GM18951 (cell line): Measurements from ENCODE around the gene HEATR3.

ENCODE experiments used
- POLR2A ChIP-seq: IDR thresholded peaks from 4 replicates; pipeline ENCODE4 v1.6.1; 2011; ENCODE audit warnings: mild to moderate bottlenecking; ENCODE audit not compliant: insufficient read length, insufficient read depth; ENCODE audit errors: extremely low read depth
- in situ Hi-C: fragments of 300-500 bp; cut with MboI; formaldehyde crosslinking; loops from one replicate; pipeline ENCODE4 v1.12.0; 2022; ENCODE audit warnings: low sequenced_read_pairs, mixed read lengths, inconsistent platforms; ENCODE audit not compliant: unreplicated experiment

Gene HEATR3

DNA sequence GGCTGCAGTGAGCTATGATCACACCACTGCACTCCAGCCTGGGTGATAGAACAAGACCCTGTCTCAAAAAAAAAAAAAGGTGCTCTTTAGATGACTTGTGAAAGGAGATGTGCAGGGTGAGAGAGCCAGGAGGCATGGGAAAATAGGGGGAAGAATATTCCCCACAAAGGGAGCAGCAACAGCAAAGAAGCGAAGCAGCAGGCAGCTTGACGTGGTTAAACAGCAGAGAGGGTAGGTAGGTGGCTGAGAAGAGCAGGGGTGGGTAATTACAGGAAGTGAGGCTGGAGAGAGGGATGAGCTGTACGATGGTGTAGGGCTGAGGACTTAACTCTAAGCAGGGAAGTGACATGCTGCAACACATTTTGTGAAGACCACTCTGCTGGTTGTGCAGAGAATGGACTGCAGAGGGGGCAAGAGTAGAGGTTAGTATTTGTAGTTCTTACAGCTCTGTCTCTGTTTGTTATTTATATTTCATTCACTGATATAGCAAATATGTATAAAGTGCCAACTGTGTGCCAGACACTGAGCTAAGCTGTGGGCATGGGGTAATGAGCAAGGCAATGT lies 1.6 kb downstream of the HEATR3 start:
- in situ Hi-C loops: loop anchor here (10.0 kb wide), 1 partner anchor 137 kb away; no protein-coding TSS in a partner anchor
- TF ChIP-seq POLR2A: no peak

DNA sequence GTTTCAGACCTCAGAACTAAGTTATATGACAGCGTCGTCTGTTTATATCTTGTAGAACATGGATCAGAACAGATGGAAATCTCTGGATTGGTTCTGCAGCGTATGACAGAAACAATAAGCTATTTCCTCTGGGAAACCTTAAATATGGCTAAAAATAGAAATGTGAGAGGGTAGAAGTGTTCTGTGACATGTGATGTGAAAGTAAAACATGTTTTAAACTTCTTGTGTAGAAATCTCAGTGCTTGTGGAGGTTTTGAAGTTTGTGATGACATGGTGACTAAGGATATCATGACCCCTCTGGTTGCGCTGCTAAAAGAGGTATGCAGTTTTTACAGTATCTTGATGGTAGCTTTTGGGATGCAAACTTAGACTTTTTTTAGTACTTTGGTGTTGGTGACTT lies 2.8 kb downstream of the HEATR3 start:
- in situ Hi-C loops: loop anchor here (10.0 kb wide), 1 partner anchor 136 kb away; no protein-coding TSS in a partner anchor
- no peak for TF ChIP-seq POLR2A

DNA sequence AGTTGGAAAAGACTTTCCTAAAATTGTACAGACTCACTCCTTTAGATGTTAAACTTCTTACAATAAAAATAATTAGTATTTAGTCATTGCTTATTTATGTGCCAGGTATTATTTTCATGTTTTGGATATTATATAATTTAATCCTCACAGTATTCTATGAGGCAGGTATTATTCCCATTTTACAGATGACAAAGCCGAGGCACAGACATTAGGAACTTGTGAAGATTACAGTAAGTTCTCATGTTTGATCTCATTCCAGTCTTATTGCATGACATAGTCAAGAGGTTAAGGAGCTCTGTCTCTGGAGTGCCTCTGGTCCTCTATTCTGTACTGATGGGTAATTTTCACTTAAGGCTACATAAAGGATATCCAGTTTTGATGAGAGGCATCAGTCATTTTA lies 3.3 kb downstream of the HEATR3 start:
- in situ Hi-C loops: loop anchor here (10.0 kb wide), 1 partner anchor 136 kb away; no protein-coding TSS in a partner anchor
- TF ChIP-seq POLR2A: no peak

DNA sequence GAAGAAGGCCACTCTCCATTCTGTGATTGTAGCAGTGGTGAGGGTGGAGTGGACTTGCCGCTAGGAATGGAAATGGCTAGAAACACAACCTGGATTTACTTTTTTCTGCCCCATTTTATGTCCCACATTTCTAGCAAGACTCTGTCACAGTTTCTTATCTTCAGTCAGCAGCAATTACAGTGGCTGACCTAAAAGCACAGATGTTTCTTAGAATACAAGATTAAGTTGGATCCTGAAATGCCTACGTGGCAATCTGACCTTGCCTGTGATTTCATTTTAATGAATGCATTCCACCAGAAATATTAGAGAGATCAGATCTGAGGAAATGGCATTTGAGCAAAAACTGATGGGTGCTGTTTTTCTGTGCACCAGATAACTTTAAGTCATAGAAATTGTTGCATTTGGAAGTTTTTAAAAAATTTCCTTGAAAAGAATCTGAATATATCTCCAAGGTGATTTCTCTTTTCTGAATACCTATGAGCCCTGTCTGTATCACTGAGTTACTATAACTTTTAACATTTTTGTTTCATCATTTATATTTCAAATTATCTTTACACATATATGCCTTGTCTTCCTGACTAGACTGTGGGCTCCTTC lies 5.4 kb downstream of the HEATR3 start:
- in situ Hi-C loops: no loop called here
- no peak for TF ChIP-seq POLR2A

DNA sequence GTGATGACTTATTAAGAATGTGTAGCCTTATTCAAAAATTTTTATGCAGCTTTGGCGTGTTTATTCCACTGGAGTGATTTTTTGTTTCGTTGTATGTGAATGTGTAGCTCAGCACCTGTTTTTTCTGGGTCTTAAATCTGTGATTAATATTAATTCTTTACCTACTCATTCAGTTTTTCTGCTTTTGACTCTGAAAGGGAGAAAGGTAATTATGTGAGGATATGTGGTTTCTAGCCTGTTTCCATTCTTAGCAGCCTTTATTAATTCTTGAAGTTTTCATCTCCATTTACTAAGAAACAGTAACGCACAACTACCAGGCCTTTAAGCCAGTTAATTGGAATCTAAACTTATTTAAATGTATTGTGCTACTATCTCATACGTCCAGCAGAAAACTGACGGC lies 7.0 kb downstream of the HEATR3 start:
- no peak for TF ChIP-seq POLR2A
- in situ Hi-C loops: no loop called here

DNA sequence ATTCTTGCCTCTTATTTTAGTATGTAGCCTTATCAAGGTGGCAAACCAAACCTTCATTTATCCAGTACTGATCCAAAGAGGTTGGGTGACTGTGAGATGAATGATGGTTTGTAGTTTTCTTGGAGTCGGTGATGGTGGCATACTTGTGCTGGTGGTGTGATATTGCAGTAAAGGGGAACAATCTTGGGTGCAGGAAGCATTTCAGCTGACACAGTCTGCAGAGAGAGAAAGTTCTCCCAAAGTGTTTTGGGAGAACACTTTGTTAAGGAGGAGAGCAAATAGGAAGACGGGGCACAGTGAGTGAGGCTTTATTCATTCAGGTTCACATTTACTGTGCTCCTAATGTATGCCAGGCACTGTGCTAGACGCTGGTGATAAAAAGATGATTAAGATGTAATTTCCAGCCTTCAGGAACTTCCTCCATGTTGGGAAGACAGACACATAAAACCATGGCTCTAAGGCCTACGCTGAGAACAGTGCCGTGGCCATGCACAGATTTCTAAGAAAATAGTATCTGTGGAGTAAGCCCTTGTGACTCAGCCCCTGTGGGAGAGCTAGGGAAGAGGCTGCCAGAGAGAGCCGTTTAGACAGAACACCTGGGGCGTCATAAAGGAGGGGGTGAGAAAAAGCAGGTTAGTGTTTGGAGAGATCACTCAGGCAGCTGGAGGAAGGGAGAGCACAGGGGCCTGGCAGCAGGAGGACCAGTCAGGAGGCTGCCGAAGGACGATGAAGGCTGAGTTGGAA lies 13.8 kb downstream of the HEATR3 start:
- in situ Hi-C loops: no loop called here
- TF ChIP-seq POLR2A: no peak

DNA sequence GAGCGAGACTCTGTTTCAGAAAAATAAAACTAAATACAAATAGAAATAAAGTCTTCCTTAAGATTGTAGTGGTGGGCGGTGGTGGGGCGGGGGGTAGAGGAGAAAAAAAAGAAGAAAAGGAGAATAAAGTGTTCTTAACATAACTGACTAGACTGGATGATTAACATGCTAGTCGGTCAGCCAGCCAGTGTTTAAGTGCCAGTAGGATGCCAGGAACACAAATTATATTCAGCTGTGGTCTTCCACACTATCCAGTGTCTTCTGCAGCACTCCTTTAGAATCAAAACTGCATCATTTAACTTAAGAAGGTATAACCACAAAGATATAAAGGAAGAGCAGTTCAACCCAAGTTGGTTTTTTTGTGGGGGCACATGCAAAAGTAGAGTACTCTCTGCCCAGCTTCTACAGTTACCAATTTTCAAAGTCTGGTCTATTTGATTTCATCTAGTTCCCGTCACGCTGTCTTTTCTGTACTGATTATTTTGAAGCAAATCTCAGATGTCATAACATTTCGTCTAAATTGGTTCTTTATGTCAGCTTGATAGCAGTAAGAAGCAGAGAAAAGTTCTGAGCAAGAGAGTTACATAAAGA lies 15.8 kb downstream of the HEATR3 start:
- in situ Hi-C loops: no loop called here
- TF ChIP-seq POLR2A: no peak

DNA sequence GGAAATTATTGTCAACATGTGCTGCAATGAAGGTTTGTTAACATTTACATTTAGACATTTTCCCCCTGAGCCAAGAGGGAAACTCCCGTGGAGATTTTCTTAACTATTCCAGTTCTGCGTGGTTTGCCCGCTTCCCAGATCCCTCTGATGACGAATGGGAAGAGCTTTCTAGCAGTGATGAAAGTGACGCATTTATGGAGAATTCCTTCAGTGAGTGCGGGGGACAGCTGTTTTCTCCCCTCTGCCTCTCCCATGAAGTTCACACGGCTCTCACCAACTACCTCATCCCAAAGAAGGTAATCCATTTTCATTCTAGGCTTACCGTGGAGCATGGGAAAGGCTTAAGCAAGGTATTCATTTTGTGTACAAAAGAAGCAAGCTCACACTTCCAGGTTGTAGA lies 18.2 kb downstream of the HEATR3 start:
- in situ Hi-C loops: no loop called here
- no peak for TF ChIP-seq POLR2A

DNA sequence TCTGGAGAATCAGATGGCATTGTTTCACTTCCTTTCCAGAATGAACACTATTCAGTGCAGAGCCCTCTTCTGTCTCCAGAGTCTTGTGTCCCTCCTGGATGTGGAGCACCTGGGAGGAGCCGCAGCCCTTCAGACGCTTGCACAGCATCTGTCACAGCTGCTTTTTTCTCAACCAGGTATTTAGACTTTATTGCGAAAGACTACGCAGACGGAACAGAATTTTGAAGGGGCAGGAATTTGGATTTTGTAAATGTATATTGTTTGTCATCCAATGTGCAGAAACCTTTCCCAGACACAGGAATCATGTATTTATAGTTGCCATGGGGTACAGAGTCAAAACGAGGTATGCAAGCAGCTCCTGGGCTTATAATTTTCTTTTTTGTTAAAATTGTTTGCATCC lies 20.4 kb downstream of the HEATR3 start:
- no peak for TF ChIP-seq POLR2A
- in situ Hi-C loops: no loop called here

DNA sequence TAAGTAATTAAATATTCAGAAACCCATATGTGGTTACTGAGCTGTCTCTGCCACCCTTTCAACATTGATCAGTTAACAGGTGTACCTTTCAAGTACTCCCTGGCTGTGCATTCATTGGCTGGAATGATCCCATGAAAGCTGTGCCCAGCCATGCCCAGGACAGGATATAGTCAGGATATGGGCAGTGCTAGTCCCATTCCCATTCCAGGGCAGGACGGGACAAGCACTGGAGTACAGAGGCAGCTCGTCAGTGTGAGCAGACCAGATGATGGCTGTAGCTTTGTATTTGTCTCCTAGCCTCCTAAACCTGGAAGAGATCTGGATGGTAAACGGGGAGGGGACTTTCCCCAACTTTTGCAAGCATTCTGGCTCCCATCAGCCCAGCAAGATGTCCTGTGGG lies 22.5 kb downstream of the HEATR3 start:
- TF ChIP-seq POLR2A: no peak
- in situ Hi-C loops: no loop called here

DNA sequence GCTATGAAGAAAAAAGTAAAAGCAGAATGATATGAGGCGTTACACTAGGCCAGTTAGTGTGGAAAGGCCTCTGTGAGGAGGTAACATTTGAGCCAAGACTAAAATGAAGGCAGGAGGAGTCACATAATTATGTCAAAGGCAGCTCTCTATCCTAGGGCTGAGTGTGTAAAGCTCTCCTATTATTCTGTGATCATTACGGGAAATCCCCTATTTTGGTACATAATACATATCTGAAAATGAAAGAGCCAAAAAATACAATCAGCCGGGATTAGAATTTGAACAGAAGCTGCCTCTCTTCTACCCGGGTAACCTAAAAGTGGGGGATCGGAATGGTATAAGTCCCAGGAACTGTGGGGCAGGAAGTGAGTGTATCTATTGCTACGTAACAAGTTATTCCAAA lies 27.1 kb downstream of the HEATR3 start:
- no peak for TF ChIP-seq POLR2A
- in situ Hi-C loops: no loop called here

DNA sequence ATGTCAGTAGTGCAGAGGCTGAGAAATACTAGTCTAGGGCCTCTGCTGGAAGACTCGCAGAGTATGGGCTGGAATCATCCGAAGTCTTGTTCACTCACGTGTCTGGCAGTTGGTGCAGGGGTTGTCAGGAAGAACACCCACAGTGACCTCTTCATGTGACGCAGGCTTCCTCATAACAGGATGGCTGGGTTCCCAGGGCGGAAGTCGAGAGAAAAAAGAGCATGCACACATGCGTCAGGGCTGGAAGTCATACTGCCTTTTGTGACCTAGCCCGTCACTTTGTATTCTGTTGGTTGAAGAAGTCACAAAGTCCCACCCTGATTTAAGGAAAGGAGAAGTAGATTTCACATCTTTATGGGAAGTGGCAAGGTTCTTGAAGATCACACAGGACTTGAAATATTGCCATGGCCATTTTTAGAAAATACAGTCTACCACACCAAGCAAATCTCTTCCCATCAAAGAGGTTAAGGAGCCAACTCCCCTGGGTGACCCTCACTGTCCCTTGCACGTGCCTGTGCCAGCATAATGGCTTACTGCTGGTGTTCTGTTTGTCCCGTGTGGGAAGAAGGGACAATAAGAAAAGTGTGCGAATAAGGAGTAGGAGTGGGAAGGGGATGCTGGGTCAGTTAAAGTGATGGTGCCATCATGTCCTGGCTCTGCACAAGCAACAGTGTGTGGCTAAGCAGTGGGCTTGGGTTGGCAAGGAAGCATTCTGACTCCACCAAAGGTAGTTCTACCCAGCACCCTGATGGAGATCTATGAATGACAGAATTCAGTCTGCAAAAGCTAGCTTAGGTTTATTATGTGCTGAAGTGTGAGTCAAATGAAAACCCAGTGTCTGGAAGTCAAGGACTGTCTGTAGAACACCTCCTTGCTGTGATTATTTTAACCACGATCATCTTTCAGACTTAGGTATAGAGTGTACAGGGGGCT lies 28.1 kb downstream of the HEATR3 start:
- in situ Hi-C loops: no loop called here
- no peak for TF ChIP-seq POLR2A

DNA sequence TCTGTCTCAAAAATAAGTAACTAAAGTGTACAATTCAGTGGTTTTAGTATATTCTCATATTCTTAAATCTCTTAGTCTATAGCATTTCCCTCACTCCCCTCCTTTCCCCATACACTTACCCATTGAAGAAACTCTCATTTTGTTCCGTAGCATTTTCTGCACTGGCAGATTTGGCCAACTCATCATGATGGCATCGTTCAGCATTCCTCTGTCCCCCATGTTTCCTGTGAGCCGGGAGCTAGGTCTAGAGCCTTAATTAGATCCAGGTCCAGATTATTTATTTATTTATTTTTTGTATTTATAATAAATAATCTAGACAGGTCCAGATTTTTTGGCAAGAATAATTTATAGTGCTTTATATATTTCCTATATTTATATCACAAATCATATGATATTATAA lies 31.0 kb downstream of the HEATR3 start:
- TF ChIP-seq POLR2A: no peak
- in situ Hi-C loops: no loop called here
